Measurements from ENCODE around the gene F7. TPM values are rescaled to one million over a fixed set of nuclear protein-coding genes. Genes with fewer than 3 reads are reported as not detected.
"Not testable (repeated sequence)": the region's sequence is repeated elsewhere in the genome, so short reads cannot be mapped to it uniquely, and the experiment has no call there.

Gene F7
- total RNA-seq, 1 experiment from 2014 or later, result 0.26 TPM

GRCh38 chr13:113161433-113161832 lies 55.8 kb downstream of the F7 start (continued):
- no peak for TF ChIP-seq ZNF219 (CRISPR knock-in tag; IDR thresholded peaks at IDR 0.05; ENCODE audit: borderline replicate concordance)
- TF ChIP-seq, protein P1, sequence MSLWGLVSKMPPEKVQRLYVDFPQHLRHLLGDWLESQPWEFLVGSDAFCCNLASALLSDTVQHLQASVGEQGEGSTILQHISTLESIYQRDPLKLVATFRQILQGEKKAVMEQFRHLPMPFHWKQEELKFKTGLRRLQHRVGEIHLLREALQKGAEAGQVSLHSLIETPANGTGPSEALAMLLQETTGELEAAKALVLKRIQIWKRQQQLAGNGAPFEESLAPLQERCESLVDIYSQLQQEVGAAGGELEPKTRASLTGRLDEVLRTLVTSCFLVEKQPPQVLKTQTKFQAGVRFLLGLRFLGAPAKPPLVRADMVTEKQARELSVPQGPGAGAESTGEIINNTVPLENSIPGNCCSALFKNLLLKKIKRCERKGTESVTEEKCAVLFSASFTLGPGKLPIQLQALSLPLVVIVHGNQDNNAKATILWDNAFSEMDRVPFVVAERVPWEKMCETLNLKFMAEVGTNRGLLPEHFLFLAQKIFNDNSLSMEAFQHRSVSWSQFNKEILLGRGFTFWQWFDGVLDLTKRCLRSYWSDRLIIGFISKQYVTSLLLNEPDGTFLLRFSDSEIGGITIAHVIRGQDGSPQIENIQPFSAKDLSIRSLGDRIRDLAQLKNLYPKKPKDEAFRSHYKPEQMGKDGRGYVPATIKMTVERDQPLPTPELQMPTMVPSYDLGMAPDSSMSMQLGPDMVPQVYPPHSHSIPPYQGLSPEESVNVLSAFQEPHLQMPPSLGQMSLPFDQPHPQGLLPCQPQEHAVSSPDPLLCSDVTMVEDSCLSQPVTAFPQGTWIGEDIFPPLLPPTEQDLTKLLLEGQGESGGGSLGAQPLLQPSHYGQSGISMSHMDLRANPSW (CRISPR knock-in tag; conservative IDR thresholded peaks at IDR 0.05; ENCODE audit: low read depth), result no peak
- no peak for TF ChIP-seq ELF4 (CRISPR knock-in tag; IDR thresholded peaks at IDR 0.05; ENCODE audit: low read depth)
- TF ChIP-seq, protein P2, sequence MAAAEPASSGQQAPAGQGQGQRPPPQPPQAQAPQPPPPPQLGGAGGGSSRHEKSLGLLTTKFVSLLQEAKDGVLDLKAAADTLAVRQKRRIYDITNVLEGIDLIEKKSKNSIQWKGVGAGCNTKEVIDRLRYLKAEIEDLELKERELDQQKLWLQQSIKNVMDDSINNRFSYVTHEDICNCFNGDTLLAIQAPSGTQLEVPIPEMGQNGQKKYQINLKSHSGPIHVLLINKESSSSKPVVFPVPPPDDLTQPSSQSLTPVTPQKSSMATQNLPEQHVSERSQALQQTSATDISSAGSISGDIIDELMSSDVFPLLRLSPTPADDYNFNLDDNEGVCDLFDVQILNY (CRISPR knock-in tag; IDR thresholded peaks at IDR 0.05), result no peak
- TF ChIP-seq ZNF317 (CRISPR knock-in tag; IDR thresholded peaks at IDR 0.05; ENCODE audit: borderline replicate concordance, low read depth), result no peak
- no peak for TF ChIP-seq ZBTB21 (CRISPR knock-in tag; IDR thresholded peaks at IDR 0.05; ENCODE audit: borderline replicate concordance)
- TF ChIP-seq, protein P3, sequence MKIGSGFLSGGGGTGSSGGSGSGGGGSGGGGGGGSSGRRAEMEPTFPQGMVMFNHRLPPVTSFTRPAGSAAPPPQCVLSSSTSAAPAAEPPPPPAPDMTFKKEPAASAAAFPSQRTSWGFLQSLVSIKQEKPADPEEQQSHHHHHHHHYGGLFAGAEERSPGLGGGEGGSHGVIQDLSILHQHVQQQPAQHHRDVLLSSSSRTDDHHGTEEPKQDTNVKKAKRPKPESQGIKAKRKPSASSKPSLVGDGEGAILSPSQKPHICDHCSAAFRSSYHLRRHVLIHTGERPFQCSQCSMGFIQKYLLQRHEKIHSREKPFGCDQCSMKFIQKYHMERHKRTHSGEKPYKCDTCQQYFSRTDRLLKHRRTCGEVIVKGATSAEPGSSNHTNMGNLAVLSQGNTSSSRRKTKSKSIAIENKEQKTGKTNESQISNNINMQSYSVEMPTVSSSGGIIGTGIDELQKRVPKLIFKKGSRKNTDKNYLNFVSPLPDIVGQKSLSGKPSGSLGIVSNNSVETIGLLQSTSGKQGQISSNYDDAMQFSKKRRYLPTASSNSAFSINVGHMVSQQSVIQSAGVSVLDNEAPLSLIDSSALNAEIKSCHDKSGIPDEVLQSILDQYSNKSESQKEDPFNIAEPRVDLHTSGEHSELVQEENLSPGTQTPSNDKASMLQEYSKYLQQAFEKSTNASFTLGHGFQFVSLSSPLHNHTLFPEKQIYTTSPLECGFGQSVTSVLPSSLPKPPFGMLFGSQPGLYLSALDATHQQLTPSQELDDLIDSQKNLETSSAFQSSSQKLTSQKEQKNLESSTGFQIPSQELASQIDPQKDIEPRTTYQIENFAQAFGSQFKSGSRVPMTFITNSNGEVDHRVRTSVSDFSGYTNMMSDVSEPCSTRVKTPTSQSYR (CRISPR knock-in tag; IDR thresholded peaks at IDR 0.05), result no peak
- no peak for TF ChIP-seq ZNF671 (CRISPR knock-in tag; IDR thresholded peaks at IDR 0.05)
- TF ChIP-seq FOXJ3 (CRISPR knock-in tag; IDR thresholded peaks at IDR 0.05; ENCODE audit: borderline replicate concordance), result no peak

- POLR2A ChIA-PET; H3K4me3 Mint-ChIP-seq; H3K27me3 Mint-ChIP-seq (ENCODE audit: low read depth); H3K27ac Mint-ChIP-seq; DNase-seq (ENCODE audit: low spot score); H3K9me3 Mint-ChIP-seq; CTCF ChIA-PET; H3K36me3 Mint-ChIP-seq; ATAC-seq: not testable (repeated sequence)
- H3K4me1 Mint-ChIP-seq, result peaks cover 20% of the 10 kb centered on the region
Measured at GRCh38 chr13:113161975-113162374, 56.4 kb downstream of the F7 start.

DNA sequence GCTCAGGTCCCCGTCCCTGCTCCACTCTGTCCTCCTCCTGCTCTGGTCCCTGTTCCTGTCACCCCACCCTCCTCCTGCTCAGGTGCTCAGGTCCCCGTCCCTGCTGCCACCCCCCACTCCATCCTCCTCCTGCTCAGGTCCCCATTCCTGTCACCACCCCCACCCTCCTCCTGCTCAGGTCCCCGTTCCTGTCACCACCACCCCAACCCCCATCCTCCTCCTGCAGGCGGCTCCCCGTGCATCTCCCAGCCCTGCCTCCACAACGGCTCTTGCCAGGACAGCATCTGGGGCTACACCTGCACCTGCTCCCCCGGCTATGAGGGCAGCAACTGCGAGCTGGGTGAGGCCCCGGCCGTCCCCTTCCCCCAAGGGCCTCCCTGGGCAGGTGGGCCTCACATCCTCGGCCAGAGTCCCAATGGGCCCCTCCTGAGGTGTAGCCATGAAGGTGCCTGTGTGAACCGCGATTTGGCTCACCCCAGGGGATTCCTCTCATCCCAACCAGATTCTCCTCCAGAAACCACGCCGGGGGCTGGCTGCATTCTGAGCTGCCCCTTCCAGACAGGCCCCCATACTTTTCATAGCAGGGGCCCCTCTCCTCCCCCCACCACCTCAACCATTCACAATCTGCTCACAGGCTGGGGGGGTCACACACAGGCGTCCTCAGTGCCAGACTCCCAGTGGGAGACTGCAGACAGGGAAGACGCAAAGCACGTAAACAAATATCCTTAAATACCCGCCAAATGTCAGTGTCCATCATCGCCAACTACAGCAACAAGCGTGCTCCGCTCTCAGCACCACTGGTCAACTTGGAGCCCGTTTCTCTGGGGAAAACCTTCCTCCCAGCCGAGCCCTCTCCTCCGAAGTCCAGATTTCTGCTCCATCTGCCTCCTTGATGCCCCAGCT lies 57.4 kb downstream of the F7 start:
- Mint-ChIP-seq H3K9me3 (no peaks in the 10 kb centered on the region), H3K4me3 (no peak overlapping the region), H3K36me3 (no peaks in the 10 kb centered on the region; the same call in 1 of the 2 replicates), H3K27ac (no peak overlapping the region), H3K27me3 (ENCODE audit: low read depth) (no peaks in the 10 kb centered on the region; the same call in 1 of the 2 replicates), H3K4me1 (peaks cover 20% of the 10 kb centered on the region)
- ATAC-seq, result no peak; the same call in none of the 2 replicates
- POLR2A ChIA-PET, result no interaction called here
- DNase-seq (ENCODE audit: low spot score), result no peak
- CTCF ChIA-PET, result no interaction called here
- TF ChIP-seq ZNF512 (CRISPR knock-in tag; IDR thresholded peaks at IDR 0.05; ENCODE audit: borderline replicate concordance) (no peak), SMAD4 (CRISPR knock-in tag; IDR thresholded peaks at IDR 0.05) (no peak), ELF4 (CRISPR knock-in tag; IDR thresholded peaks at IDR 0.05; ENCODE audit: low read depth) (no peak), PRDM15 (CRISPR knock-in tag; IDR thresholded peaks at IDR 0.05) (no peak), ZNF416 (CRISPR knock-in tag; IDR thresholded peaks at IDR 0.05) (no peak), TCF7 (CRISPR knock-in tag; IDR thresholded peaks at IDR 0.05; ENCODE audit: low read depth) (no peak), ZNF671 (CRISPR knock-in tag; IDR thresholded peaks at IDR 0.05) (no peak), TEAD4 (CRISPR knock-in tag; IDR thresholded peaks at IDR 0.05) (no peak), FOXJ3 (CRISPR knock-in tag; IDR thresholded peaks at IDR 0.05; ENCODE audit: borderline replicate concordance) (no peak)
- TF ChIP-seq, protein P4, sequence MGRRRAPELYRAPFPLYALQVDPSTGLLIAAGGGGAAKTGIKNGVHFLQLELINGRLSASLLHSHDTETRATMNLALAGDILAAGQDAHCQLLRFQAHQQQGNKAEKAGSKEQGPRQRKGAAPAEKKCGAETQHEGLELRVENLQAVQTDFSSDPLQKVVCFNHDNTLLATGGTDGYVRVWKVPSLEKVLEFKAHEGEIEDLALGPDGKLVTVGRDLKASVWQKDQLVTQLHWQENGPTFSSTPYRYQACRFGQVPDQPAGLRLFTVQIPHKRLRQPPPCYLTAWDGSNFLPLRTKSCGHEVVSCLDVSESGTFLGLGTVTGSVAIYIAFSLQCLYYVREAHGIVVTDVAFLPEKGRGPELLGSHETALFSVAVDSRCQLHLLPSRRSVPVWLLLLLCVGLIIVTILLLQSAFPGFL (CRISPR knock-in tag; IDR thresholded peaks at IDR 0.05; ENCODE audit: borderline replicate concordance), result no peak

Measured in WTC11 (cell line).